Measurements from ENCODE around the gene GABBR1.
A peak's percentile ranks its signal among the peaks of the same experiment; 100 is the strongest.

Gene GABBR1

DNA sequence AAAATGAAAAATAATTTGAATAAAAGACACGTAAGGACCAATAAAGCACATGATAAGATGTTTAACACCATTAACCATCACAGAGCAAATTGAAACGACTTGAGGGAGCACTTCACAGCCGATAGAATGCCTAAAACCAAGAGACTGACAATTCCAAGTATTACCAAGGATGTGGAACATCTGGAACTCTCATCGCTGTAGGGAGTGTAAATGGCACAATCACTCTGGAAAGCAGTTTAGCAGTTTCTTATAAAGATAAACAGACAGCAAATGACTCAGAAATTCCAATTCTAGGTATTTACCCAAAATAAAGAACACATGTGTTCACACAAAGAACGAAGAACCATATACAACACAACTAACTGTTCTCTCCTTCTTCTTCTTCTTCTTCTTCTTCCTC, 65.0 kb downstream of the GABBR1 start:
- no peak for DNase-seq

- DNase-seq = no peak
Measured at GRCh38 chr6:29567541-29567940, 65.4 kb downstream of the GABBR1 start.

- no peak for DNase-seq
Measured at GRCh38 chr6:29566856-29567255, 66.1 kb downstream of the GABBR1 start.

- DNase-seq = no peak
Measured at GRCh38 chr6:29564875-29565274, 68.1 kb downstream of the GABBR1 start.

GRCh38 chr6:29563435-29563965, 69.5 kb downstream of the GABBR1 start:
- no peak for DNase-seq

- no peak for DNase-seq
Measured at GRCh38 chr6:29561606-29562181, 71.3 kb downstream of the GABBR1 start.

- DNase-seq = no peak
Measured at GRCh38 chr6:29561091-29561490, 71.9 kb downstream of the GABBR1 start.

DNA sequence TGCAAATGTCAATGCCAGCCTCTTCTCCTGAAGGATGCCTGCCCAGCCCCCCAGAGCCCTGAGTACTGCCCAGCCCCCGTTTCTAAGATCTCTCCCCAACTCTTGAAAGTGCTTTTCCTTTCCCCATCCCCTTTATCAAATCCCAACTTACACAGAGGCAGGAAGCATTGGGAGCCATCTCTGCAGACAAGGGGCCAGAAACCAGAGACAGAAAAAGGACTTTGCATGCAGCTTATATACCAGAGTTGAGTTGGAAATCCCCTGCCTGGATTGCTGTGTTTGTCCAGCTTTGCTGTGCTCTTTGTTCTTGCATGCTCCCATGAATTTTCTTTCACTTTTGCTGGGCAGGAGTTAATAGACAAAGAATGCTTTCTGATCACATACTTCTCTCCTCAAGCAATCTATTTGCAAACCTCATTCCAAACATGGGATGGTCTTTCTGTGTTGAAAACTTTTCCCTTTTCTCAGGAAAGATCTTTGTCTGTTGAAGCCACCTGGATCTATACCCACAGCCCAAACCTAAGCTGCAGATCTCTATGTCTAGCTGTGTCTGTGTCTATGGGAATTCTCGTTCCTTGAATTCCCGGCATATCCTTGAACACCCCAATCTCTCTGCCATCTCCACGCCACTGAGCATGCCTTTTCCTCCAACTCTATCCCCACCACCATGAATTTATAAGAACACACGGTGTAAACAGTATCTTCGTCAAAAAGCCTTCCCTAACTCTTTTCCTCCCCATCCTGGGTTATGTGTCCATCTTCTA, 73.3 kb downstream of the GABBR1 start, which contains the start of gene UBD:
UBD (minus strand) TSS at position 209 of the 764 bp plus-strand sequence; CDS start at position 178, 31 bp downstream.
- no peak for DNase-seq

DNA sequence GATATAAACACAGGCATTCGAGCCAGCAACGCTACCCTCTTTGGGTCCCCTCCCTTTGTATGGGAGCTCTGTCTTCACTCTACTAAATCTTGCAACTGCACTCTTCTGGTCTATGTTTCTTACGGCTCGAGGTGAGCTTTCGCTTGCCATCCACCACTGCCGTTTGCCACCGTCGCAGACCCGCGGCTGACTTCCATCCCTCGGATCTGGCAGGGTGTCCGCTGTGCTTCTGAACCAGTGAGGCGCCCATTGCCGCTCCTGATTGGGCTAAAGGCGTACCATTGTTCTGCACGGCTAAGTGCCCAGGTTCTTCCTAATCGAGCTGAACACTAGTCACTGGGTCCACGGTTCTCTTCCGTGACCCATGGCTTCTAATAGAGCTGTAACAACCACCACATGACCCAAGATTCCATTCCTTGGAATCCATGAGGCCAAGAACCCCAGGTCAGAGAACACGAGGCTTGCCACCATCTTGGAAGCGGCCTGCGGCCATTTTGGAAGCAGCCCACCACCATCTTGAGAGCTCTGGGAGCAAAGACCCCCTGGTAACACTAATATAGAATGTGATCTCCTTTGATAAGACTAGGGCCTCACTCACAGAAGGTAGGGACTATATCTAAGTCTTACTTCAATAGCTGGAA, 74.4 kb downstream of the GABBR1 start:
- DNase-seq = no peak

GRCh38 chr6:29557320-29557719, 75.7 kb downstream of the GABBR1 start:
- DNase-seq = no peak

- no peak for DNase-seq
Measured at GRCh38 chr6:29554764-29555163, 78.2 kb downstream of the GABBR1 start.

DNA sequence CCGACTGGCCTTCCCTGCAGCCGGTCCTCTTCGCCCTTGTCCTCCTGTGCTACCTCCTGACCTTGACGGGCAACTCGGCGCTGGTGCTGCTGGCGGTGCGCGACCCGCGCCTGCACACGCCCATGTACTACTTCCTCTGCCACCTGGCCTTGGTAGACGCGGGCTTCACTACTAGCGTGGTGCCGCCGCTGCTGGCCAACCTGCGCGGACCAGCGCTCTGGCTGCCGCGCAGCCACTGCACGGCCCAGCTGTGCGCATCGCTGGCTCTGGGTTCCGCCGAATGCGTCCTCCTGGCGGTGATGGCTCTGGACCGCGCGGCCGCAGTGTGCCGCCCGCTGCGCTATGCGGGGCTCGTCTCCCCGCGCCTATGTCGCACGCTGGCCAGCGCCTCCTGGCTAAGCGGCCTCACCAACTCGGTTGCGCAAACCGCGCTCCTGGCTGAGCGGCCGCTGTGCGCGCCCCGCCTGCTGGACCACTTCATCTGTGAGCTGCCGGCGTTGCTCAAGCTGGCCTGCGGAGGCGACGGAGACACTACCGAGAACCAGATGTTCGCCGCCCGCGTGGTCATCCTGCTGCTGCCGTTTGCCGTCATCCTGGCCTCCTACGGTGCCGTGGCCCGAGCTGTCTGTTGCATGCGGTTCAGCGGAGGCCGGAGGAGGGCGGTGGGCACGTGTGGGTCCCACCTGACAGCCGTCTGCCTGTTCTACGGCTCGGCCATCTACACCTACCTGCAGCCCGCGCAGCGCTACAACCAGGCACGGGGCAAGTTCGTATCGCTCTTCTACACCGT, 79.5 kb downstream of the GABBR1 start:
- peak in 13 of 51 donors; percentile 2 to 43 (median 16) for DNase-seq

GRCh38 chr6:29552512-29553051, 80.4 kb downstream of the GABBR1 start:
- peak in 1 of 51 donors; percentile 14 for DNase-seq

DNA sequence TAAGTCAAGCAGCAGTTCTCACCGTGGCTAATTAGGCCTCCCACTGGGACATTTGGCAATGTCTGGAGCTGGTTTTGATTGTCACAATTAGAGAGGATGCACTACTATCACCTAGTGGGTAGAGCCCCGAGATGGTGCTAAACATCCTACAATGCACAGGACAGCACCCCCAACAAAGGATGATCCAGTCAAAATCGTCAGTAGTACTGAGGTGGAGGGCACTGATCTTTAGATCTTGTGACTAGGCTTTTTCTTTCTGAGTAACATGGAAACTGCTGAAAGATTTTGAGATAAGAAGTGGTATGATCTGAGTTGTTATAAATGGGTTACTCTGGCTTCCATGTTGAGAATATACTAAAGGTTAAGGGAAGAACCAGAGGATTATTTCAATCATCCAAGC, 85.4 kb downstream of the GABBR1 start:
- no peak for DNase-seq

DNA sequence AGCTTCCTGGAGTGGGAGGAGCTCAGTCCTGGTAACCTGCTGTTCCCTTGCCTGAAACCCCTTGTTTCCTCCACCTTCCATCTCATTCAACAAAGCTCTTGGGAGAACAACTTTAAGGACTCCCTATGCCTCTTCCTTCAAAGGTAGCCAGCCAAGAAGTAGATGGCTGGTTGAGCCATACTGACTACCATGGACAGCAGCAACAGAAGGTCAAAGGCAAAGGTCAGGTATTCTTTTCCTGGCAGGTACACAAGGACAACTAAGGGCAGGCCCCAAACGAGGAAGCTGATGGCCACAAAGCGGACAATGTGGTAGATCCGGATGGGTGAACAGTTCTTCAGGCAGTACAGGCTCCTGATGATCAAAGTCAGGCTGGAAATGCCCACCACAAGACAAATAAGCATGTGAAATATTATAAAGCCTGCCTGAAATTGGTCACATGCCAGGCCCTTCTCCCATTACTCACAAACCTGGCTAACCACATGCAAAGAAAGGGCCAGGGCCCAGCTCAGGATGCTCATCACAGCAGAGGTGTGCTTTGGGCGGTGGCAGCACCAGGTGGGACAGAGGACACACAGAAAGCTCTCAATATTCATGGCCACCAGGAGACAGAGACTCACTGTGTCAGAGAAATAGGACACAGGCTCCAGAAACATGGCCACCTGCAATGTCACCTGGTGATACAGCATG, 95.1 kb downstream of the GABBR1 start:
- no peak for DNase-seq

- no peak for DNase-seq
Measured at GRCh38 chr6:29532320-29532951, 100.5 kb downstream of the GABBR1 start.

DNA sequence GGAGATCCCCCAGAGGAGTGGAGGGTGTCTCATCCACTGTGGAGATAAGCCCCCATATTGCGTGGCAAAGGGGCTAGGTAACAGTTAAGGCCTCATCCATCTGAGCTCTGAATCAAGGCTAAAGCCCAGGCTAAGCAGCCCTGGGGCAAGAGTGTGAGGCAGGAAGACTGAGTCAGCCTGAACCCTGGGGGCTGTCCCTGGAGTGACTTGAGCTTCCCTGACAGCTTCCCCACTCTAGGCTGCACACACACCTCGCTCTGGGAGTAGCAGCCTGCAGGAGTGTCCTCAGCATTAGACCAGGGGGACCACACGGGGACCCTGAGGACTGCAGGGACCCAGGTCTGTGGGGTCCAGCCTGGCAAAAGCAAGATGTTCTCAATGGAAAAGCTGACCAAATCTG, 101.3 kb downstream of the GABBR1 start:
- DNase-seq = no peak

GRCh38 chr6:29530671-29531310, 102.2 kb downstream of the GABBR1 start:
- DNase-seq = no peak

- no peak for DNase-seq
Measured at GRCh38 chr6:29529956-29530355, 103.0 kb downstream of the GABBR1 start.

All from hypothalamus (tissue), 51 donors.